ENCODE measurements around the gene NOX1.

DNA sequence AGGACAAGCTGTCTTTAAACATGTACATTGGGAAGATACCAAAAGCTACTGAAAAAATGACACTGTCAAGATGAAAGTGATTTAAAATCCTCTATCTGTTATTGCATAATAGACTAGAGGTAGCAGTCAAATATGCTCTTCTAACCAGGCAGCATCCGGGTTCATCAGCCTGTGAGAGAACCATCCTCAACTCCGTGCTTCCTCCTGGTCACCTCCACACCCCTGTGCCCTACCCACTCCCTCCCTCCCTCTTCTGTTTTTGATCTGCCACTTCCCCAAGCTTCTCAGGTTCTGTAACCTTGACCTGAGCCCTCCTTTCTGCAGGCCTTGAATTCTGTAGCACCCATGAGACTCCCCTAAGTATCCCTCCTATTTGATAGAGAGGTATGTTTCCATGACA lies 5.9 kb downstream of the NOX1 start:
- TF ChIP-seq, protein P1, sequence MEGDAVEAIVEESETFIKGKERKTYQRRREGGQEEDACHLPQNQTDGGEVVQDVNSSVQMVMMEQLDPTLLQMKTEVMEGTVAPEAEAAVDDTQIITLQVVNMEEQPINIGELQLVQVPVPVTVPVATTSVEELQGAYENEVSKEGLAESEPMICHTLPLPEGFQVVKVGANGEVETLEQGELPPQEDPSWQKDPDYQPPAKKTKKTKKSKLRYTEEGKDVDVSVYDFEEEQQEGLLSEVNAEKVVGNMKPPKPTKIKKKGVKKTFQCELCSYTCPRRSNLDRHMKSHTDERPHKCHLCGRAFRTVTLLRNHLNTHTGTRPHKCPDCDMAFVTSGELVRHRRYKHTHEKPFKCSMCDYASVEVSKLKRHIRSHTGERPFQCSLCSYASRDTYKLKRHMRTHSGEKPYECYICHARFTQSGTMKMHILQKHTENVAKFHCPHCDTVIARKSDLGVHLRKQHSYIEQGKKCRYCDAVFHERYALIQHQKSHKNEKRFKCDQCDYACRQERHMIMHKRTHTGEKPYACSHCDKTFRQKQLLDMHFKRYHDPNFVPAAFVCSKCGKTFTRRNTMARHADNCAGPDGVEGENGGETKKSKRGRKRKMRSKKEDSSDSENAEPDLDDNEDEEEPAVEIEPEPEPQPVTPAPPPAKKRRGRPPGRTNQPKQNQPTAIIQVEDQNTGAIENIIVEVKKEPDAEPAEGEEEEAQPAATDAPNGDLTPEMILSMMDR (optimal IDR thresholded peaks at IDR 0.05 in 1 of 3, IDR thresholded peaks at IDR 0.05 in 1 of 3, conservative IDR thresholded peaks at IDR 0.05 in 1 of 3; ENCODE audit: extremely low read depth in 1 of 3, insufficient read depth in 2 of 3, low read length in 3 of 3), result no peak
- no peak for TF ChIP-seq EZH2 (IDR thresholded peaks at IDR 0.05; ENCODE audit: low read length)
